HG02884 (cell line): ENCODE results near the gene FRS2.

Experiments used
- ATAC-seq: cut with Tn5 transposase; IDR thresholded peaks from one replicate; pipeline ENCODE4 v1.9.1; 2021; ENCODE audit warnings: mild to moderate bottlenecking, moderate library complexity; ENCODE audit not compliant: unreplicated experiment

FRS2 gene

DNA sequence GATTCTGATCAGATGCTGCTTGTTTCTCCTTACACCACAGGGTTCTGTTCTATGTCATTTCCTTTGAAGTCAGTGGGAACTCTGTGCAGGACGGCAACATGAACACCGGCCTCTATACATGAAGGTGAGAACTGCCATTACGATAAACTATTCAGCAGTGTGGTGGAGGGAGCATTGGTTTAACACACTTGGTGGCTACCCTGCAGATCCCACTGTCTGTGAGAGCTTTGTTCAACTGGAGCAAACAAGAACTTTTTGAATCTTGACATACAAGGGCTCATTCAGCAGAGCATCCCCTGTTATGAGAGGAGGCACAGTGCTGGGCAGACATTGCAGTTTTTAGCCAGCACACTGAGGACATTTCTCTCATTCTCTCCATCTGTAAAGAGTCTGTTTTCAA lies 10.7 kb upstream of the FRS2 start:
- ATAC-seq: no peak

DNA sequence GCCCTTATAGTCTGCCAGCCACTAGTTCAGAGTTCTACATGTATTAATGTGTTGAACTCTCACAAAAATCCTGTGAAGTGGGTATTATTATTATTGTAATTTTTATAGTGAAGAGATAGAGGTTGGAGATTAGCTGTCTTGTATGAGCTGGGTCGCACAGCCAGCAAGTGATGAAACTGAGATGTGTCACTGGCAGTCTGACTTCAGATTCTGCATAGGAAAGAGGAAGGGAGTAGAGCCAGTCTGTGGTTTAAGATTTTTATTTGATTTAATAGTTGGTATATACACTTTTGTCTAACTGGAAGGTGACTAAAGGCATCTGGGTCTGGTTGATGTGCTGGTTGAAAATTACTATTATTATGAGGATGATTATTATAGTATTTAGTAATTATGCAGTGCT lies 5.8 kb upstream of the FRS2 start:
- no peak for ATAC-seq

GRCh38 chr12:69466867-69467266 lies 3.3 kb upstream of the FRS2 start:
- no peak for ATAC-seq

DNA sequence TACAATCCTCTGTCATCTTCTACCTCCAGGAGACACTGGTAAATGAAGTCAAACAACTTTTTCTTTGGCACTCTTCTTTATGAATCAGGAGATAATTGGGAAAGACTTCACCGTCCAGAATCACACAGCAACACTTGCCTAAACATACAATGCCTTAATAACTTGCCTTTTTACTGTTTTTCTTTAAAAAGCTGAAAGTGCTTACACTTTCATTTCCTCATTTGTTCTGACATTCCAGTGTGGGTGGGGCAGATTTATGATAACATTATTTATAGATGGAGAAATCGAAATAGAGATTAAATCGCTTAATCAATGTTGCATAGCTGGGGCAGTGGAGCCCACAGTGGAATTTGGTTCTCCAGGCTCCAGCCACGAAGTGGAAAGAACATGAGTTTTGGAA lies 2.8 kb upstream of the FRS2 start:
- no peak for ATAC-seq

- ATAC-seq: no peak
Measured at GRCh38 chr12:69468237-69469026, 1.8 kb upstream of the FRS2 start.

DNA sequence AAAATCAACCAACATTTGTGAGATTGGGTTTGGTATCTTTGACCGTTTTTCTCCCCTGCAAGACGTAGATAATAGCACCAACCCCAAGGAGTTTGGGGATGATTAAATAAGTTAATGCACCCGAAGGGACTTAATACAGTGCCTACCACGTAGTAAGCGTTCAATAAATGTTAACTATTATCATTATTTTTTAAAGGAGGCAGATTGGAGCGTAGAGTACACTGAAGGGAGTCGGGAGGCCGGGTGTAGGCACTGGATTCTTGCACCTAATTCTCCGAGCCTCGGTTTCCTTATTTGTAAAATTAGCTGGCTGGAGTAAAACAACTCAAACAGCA lies 367 bp upstream of the FRS2 start:
- no peak for ATAC-seq

GRCh38 chr12:69471076-69471430 lies 865 bp downstream of the FRS2 start:
- no peak for ATAC-seq

- ATAC-seq: no peak
Measured at GRCh38 chr12:69471667-69472385, 1.6 kb downstream of the FRS2 start.

DNA sequence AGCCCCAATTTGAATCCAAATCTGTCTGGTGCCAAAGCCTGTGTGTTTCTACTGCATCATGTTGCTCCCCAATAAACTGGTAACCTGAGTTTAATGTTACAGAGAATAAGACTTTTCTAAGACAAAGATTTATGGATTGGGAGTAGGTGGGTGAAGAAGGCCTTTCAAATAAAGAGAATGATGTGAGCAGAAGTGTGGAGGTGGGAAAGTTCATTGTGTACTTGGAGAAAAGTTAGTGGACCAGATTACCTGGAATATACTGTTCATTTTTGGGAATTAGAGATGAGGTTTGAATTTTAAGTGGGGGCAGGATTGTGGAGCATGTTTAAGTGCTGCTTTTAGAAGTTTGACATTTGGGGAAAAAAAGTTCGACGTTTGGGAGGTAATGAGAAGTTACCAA lies 3.1 kb downstream of the FRS2 start:
- no peak for ATAC-seq

- ATAC-seq: no peak
Measured at GRCh38 chr12:69474456-69474855, 4.3 kb downstream of the FRS2 start.

DNA sequence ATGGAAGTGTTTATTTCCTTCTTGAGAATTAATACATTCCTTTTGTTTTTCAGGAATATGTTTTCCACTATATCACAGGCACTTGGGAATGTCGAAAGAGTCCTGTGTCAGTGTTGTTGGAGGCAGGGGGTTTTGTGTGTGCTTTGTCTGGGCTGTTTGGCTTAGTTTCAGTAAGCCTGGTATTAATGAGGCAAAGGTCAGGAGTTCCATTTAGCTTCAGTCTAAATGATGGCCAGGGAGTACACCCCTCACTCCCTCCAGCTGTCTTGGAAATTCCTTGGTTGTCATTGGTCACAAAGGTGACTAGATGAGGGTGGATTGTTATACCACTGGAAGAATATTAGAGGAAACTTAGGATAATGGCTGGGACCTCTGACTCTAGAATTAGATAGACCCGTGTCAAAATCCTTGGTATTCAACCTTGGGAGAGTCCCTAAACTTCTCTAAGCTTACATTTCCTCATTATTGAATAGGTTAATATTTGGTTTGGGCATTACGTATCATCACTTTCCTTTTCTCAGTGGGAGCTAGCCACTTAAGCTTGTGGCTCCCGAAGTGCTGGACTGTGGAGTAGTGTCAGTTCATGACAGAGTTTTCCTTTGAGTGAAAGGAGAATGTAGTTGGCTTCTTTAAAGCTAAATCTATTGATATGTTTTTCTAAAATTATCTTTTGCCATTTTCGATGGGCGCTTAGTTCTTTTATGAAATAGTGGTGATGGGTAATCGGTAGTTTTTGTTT lies 5.2 kb downstream of the FRS2 start:
- ATAC-seq: no peak

DNA sequence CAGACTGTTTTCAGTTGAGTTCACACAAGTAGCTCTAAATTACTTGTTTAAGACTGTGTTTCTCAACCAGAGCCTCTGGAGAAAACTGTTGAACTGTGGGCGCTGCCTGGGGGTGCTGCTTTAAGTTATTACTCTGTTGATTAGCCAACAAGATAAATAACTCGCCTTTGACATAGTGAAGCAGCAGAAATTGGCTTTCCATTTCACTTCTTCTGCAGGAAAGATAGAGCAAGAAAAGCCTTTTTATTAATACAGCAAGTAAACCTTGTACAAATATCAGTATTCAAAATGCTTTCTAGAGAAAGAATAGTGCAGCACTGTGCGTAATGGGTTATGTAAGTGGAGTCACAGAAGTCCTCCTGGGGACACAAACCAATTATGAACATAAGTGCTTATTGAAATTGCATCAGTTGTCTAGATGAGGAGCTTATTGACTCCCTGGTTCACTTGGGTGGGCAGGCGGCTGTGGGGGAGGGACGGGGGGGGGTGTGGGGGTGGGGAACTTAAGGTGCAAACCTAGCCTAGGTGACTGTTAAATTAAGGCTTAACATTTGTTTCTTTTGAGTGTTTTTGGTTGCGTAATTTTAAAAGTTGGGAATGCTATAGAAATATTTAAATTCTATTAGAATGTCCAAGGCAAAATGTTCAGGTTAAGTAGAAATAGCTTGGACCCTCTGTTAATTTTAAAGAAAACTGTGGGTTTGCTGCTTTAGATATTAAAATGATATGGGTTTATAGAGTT lies 6.3 kb downstream of the FRS2 start:
- no peak for ATAC-seq

DNA sequence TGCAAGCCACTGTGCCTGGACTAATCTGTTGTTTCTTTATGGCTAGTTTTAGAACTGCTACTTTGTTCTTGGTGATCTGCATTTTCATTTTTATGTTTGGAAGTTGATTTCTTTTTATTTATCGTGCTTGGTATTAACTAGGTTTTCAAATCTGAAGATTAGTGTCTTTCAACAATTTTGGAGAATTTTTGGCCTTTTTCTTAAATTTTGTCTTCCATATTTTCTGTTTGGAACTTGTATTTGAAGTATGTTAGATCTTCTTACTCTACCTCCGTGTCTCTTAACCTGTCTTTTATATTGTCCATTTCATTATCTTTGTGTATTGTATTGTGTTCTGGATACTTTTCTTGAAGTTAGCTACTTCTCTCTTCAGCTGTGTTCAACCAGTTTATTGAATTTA lies 9.5 kb downstream of the FRS2 start:
- no peak for ATAC-seq

DNA sequence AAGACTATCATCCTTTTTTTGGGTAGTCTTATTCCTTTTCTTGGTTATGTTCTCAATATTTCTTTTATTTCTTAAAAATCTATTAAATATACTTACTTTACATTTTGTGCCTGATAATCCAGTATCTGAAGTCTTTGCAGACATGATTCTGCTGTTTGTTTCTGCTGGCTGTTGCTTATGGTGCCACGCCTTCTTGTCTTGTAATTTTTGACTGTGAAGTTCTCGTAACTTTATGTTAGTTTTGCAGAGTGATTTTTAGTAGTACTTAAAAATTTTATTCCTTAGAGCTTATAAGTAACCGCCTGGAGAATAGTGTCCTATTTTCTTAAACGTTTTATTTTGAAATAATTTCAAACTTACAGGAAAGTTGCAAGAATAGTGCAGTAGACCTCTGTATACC lies 10.5 kb downstream of the FRS2 start:
- ATAC-seq: no peak

DNA sequence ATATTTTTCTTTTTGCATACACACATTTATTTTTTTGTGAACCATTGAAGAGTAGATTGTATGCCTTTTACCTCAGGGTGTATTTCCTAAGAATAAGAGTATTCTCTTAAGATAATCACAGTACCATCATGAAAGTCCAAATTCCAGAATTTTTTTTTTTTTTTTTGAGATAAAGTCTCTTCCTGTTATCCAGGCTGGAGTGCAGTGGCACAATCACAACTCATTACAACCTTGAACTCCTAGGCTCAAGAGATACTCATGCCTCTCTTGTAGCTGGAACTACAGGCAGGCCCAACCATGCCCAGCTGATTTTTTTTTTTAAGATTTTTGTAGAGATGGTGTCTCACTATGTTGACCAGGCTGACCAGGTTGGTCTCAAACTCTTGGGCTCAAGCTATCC lies 10.9 kb downstream of the FRS2 start:
- ATAC-seq: no peak

DNA sequence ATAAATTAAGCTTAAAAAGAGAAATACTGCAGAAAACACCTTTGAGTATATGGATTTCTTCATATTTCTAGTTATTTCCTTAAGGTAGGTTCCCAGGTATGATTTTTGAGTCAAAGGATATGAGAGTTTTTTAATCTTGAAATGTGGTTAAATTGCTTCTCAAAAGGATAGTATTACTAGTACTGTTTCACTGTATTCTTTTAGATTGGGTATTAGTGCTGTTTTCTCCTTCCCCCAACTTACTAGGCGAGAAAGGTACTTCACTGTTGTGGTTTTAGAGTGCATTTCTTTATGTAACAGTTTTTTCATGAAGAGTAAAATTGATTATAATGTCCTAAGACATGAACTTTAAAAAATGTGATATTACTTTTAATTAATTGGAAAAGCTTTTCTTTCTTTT lies 13.5 kb downstream of the FRS2 start:
- no peak for ATAC-seq

- ATAC-seq: no peak
Measured at GRCh38 chr12:69484428-69484827, 14.2 kb downstream of the FRS2 start.

DNA sequence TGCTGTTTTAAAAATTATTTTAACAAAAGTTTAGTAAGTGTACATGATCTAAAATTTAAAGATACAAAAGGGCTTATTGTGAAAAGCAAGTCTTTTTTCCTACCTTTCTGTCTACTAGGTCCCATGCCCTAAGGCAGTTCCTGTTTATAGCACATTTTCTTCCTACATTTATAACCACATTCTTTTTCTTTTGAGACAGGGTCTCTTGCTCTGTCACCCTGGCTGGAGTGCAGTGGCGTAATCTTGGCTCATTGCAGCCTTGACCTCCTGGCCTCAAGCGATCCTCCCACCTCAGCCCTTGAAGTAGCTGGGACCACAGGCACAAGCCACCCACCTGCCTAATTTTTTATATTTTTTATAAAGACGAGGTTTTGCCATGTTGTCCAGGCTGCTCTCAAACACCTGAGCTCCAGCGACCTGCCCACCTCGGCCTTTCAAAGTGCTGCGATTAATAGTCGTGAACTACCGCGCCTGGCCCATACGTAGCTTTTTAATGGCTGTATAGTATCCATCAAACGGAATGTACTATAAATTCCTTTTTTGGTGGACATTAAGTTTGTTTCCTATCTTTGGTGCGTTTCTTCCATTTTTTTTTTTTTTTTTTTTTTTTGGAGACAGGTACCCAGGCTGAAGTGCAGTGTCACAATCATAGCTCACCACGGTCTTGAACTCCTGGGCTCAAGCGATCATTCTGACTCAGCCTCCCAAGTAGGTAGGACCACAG lies 20.9 kb downstream of the FRS2 start:
- no peak for ATAC-seq

GRCh38 chr12:69492739-69493138 lies 22.6 kb downstream of the FRS2 start:
- no peak for ATAC-seq

DNA sequence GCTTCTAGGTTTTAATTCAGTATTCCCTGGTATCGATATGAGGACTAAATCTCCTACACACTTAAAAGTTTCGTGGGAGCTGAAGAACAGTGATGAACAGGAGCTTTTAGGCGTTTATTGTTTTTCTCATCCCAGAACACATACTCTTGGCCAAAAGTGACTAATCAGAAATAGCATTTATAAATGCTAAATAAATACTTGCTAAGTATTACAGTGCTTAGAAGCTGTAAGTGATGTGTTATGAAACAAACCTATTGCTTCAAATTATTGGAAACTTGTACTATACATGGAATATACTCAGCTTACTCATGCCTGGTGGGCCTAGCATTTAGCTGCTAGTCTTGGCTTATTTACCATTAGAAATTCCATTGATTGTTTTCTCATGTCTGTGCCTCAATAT lies 24.9 kb downstream of the FRS2 start:
- no peak for ATAC-seq
